Measurements from ENCODE around the gene CPNE5.

CPNE5 gene

GRCh38 chr6:36788186-36788585 lies 51.1 kb downstream of the CPNE5 start:
- peaks cover 10% of the 10 kb centered on the region for H3K27me3 ChIP-seq (replicated peaks)
- no peak for TF ChIP-seq CTCF (IDR thresholded peaks at IDR 0.05; ENCODE audit: low read depth, low read length, missing control alignments)
- DNase-seq: no peak
- no peaks in the 10 kb centered on the region for H3K36me3 ChIP-seq (replicated peaks)
- no peak overlapping the region for H3K4me3 ChIP-seq (ENCODE audit: low read depth, low read length)
- in situ Hi-C loops (cut with HindIII; ENCODE audit: low pct_ligation_motif_present, low sequenced_read_pairs): no loop called here
- no peak overlapping the region for H3K27ac ChIP-seq

GRCh38 chr6:36787210-36787609 lies 52.0 kb downstream of the CPNE5 start:
- H3K36me3 ChIP-seq (replicated peaks): no peaks in the 10 kb centered on the region
- H3K4me3 ChIP-seq (ENCODE audit: low read depth, low read length): no peak overlapping the region
- DNase-seq: no peak
- H3K27ac ChIP-seq: no peak overlapping the region
- H3K27me3 ChIP-seq (replicated peaks): peaks cover 8% of the 10 kb centered on the region
- in situ Hi-C loops (cut with HindIII; ENCODE audit: low pct_ligation_motif_present, low sequenced_read_pairs): no loop called here
- TF ChIP-seq CTCF (IDR thresholded peaks at IDR 0.05; ENCODE audit: low read depth, low read length, missing control alignments): no peak

GRCh38 chr6:36786055-36786675 lies 53.1 kb downstream of the CPNE5 start:
- no peak for TF ChIP-seq CTCF (IDR thresholded peaks at IDR 0.05; ENCODE audit: low read depth, low read length, missing control alignments)
- H3K36me3 ChIP-seq (replicated peaks): no peaks in the 10 kb centered on the region
- in situ Hi-C loops (cut with HindIII; ENCODE audit: low pct_ligation_motif_present, low sequenced_read_pairs): no loop called here
- no peak for DNase-seq
- H3K27me3 ChIP-seq (replicated peaks): peaks cover 6% of the 10 kb centered on the region
- no peak overlapping the region for H3K4me3 ChIP-seq (ENCODE audit: low read depth, low read length)
- H3K27ac ChIP-seq: no peak overlapping the region

- no peak for TF ChIP-seq CTCF (IDR thresholded peaks at IDR 0.05; ENCODE audit: low read depth, low read length, missing control alignments)
- in situ Hi-C loops (cut with HindIII; ENCODE audit: low pct_ligation_motif_present, low sequenced_read_pairs): no loop called here
- Histone ChIP-seq H3K27ac (no peak overlapping the region), H3K36me3 (replicated peaks) (no peaks in the 10 kb centered on the region), H3K27me3 (replicated peaks) (peaks cover under 1% of the 10 kb centered on the region), H3K4me3 (ENCODE audit: low read depth, low read length) (no peak overlapping the region)
- no peak for DNase-seq
Observed at GRCh38 chr6:36784376-36784636, 54.9 kb downstream of the CPNE5 start.

- Histone ChIP-seq H3K4me3 (ENCODE audit: low read depth, low read length) (no peak overlapping the region), H3K27ac (no peak overlapping the region), H3K36me3 (replicated peaks) (no peaks in the 10 kb centered on the region), H3K27me3 (replicated peaks) (no peaks in the 10 kb centered on the region)
- no peak for DNase-seq
- TF ChIP-seq CTCF (IDR thresholded peaks at IDR 0.05; ENCODE audit: low read depth, low read length, missing control alignments): no peak
- in situ Hi-C loops (cut with HindIII; ENCODE audit: low pct_ligation_motif_present, low sequenced_read_pairs): no loop called here
Observed at GRCh38 chr6:36783603-36784375, 55.5 kb downstream of the CPNE5 start.

GRCh38 chr6:36781669-36782068 lies 57.6 kb downstream of the CPNE5 start:
- Histone ChIP-seq H3K36me3 (replicated peaks) (no peaks in the 10 kb centered on the region), H3K4me3 (ENCODE audit: low read depth, low read length) (no peak overlapping the region), H3K27ac (no peak overlapping the region), H3K27me3 (replicated peaks) (peaks cover 2% of the 10 kb centered on the region)
- in situ Hi-C loops (cut with HindIII; ENCODE audit: low pct_ligation_motif_present, low sequenced_read_pairs): no loop called here
- TF ChIP-seq CTCF (IDR thresholded peaks at IDR 0.05; ENCODE audit: low read depth, low read length, missing control alignments): no peak
- DNase-seq: no peak

All from brain microvascular endothelial cell (primary cell).